Stimulated activated CD4-positive, alpha-beta T cell treated with anti-CD3 and anti-CD28 coated beads, Interleukin-15, amount 100 ng/mL, for 1 hour (primary cell): ENCODE data around the gene FPGT.
"Not testable (repeated sequence)": the region's sequence is repeated elsewhere in the genome, so short reads cannot be mapped to it uniquely, and the experiment has no call there.

Source experiments
- DNase-seq, 2 donors: peaks; one replicate each; pipeline ENCODE4 v3.0.0-alpha.2; 2020; ENCODE audit warnings: low read depth in 1 of 2, low spot score in 1 of 2

The FPGT gene

GRCh38 chr1:74197657-74198552 lies at the start of gene FPGT, which contains the start of gene LRRIQ3:
FPGT (plus strand) TSS chr1:74198242; CDS start chr1:74198279, 37 bp downstream.
LRRIQ3 (minus strand) TSS chr1:74198176; CDS start chr1:74183684, 14,492 bp downstream.
- peak; percentile 92 to 95 for DNase-seq

DNA sequence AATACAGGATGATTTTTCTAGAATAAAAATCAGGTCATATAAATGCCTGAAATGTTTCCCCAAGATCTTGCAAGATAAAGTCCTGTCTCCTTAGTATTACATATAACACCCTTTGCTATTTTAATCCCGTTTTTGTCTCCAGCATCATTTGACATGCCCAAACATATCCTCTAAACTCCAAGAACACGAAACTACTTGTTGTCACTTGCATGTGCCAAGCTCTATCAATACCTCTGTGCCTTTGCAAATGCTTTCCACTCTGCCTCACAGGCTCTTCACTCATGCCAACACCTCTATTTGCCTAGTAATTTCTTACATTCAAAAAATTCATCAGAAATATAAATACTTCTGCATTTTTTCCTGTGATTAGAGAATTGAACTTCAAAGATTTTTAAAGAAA lies 38.0 kb upstream of the FPGT start:
- DNase-seq, result no peak

DNA sequence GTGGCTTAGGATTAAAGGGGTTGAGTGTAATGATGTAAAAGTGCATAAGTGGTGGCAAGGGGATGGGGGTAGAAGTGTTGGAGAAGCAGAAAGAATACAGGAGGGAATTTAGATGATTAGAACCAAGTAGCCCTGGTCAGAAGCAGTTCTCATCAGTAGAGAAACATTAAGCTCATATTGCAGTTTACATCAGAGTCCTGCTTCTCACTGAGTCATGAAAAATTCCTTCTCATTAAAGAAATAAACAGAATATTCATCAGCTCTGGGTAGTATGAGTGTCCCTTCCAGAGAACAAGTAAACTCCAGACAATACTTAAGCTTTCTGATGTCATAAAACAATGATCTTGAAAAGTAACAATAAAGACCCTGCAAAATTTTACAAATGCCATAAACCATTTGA lies 36.5 kb upstream of the FPGT start:
- no peak for DNase-seq

DNA sequence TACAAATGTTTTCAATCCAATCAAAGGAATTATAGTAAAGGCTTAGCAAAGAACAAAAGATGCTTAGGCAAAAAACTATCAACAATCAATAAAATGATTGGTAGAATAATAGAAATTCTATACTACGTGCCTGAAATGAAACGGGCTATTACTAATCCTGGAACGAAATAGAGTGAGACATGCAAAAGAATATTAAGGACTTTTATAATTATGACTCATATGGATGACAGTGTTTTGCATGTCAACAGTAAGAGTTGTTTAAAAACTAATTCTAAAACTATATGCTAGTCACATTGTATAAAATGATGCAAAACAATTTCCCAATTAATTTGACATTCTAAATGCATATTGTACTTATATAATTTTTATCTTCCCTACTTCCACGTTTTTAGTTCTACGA lies 35.7 kb upstream of the FPGT start:
- DNase-seq, result no peak

DNA sequence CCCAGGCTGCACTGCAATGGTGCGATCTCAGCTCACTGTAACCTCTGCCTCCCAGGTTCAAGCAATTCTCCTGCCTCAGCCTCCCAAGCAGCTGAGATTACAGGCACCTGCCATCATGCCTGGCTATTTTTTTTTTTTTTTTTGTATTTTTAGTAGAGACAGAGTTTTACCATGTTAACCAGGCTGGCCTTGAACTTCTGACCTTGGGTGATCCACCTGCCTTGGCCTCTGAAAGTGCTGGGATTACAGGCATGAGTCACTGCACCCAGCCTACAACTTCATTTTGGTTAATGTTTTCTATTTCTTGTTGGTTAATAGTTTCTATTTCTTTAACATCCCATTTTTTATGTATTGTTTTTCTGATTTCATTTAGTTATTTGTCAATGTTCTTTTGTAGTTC lies 23.6 kb upstream of the FPGT start:
- DNase-seq, result not testable (repeated sequence)

- DNase-seq, result no peak
Observed at GRCh38 chr1:74180490-74180889, 17.6 kb upstream of the FPGT start.

DNA sequence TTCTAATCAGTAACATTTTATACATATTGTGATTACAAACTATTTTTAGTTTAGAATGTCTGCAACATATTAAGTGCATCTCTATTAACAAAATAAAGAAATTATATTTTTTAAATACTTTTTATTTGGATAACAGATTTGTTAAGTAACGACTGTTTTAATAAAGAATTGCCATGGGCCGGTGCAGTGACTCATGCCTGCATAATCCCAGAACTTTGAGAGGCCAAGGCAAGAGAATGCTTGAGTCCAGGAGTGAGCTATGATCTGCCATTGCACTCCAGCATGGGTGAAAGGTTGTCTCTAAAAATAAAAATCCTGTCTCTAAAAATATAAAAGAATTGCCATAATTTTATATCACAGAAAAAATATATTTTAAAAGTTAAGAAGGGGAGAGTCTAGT lies 4.1 kb upstream of the FPGT start:
- DNase-seq, result no peak

DNA sequence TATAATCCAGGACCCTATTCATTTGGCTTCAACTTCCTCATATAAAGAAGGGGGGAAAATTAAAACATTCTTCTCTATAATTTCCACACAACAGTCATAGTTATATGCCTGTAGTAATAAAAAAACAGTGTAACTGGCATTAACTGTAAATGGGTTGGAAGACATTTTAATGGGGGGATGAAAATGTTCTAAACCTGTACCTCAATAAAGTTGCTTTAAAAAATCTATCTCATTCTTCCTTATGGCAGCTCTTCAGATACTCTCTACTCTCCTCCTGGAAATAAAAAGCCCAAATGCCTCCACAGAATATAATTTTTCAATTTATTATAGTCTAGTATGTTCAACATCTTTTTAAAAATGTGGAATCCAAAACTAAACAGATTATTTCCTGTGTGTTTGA lies 2.7 kb upstream of the FPGT start:
- no peak for DNase-seq

GRCh38 chr1:74197255-74197654 lies 787 bp upstream of the FPGT start:
- DNase-seq, result no peak

DNA sequence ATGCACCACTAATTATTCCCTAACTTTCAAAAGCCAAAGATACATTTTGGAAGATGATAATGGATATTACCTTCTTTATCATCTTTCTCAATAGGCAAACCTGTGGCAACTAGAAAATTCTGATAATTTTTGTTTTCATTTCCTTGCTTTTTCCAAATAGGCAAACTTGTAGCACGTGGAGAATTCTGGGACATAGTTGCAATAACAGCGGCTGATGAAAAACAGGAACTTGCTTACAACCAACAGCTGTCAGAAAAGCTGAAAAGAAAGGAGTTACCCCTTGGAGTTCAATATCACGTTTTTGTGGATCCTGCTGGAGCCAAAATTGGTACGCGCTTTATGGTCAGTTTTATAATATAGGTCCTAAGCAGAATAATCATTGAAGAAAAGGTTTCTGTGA lies 1.5 kb downstream of the FPGT start:
- no peak for DNase-seq

- no peak for DNase-seq
Observed at GRCh38 chr1:74205266-74205665, 7.2 kb downstream of the FPGT start.

- no peak for DNase-seq
Observed at GRCh38 chr1:74215229-74215628, 17.2 kb downstream of the FPGT start.

DNA sequence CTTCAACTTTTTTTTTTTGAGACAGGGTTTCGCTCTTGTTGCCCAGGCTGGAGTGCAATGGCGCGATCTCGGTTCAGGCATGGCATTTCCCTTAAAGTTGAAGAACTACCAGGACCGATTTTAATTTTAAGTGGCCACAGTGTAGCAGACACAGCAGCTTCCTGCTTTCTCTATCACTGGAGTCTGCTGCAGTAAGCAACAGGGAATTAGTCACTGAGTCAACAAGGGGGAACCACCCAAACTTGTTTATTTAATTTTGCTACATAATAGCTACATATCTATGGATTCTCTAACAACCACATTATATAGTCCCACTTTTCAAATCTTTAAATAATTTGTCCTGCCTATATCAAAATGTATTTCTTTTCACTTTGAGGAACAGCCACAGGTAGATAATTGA lies 24.7 kb downstream of the FPGT start:
- no peak for DNase-seq

DNA sequence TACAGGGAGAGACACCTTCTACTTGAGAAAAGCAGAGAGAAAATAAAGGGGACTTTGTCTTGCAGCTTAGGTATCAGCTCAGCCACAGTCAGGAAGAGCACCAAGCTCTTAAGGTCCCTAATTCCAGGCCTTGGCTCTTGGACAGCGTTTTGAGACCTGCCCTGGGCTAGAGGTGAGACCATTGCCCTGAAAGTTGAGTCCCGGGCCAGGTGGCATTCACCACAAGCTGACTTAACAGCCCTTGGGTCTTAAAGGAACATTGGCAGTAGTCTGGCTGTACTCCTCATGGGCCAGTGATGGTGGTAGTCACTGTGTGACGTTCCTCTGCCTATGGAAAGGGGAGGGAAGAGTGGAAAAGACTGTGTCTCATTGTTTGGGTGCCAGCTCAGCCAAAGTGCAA lies 25.4 kb downstream of the FPGT start:
- DNase-seq, result no peak

DNA sequence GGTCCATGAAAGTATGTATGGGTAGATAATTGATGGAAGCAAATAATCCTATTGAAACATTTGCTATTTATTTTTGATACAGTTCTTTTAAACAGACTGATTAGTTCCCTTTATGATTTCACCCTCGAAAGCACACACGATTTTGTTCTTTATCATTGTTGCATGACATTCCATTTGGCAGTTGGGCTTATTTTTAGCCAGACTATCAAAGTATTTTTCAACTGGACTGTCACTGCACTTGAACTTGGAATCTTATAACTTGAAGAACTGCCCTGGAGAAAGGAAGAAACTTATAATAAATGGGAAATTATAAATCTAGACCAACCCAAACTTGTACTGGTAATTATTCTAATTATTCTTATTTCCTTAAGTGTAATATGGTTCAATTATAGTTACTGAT lies 37.1 kb downstream of the FPGT start, which contains the start of gene TNNI3K:
Gene TNNI3K (plus strand): TSS at position 235 of the 400 bp plus-strand sequence. CDS start 65 bp downstream, at position 300.
- DNase-seq, result no peak

GRCh38 chr1:74236440-74236839 lies 38.4 kb downstream of the FPGT start:
- no peak for DNase-seq

- no peak for DNase-seq
Observed at GRCh38 chr1:74237035-74237434, 39.0 kb downstream of the FPGT start.

GRCh38 chr1:74237787-74238186 lies 39.7 kb downstream of the FPGT start:
- no peak for DNase-seq

GRCh38 chr1:74245168-74245772 lies 47.2 kb downstream of the FPGT start:
- no peak for DNase-seq

- DNase-seq, result no peak
Observed at GRCh38 chr1:74246315-74246714, 48.3 kb downstream of the FPGT start.

DNA sequence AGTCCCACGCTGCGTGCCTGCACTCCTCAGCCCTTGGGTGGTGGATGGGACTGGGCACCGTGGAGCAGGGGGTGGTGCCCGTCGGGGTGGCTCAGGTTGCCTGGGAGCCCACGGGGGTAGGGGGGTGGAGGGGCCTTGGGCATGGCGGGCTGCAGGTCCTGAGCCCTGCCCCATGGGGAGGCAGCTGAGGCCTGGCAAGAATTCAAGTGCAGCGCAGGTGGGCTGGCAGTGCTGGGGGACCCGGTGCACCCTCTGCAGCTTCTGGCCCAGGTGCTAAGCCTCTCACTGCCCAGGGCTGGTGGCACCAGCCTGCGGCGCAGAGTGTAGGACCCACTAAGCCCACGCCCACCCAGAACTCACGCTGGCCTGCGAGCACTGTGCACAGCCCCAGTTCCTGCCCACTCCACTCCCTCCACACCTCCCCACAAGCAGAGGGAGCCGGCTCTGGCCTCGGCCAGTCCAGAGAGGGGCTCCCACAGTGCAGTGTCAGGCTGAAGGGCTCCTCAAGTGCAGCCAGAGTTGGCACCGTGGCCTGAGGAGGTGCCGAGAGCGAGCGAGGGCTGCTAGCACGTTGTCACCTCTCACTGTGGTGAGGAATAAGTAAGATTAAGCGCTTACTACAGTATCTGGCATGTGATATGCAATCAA lies 50.0 kb downstream of the FPGT start:
- no peak for DNase-seq
